Ishikawa (cell line): ENCODE measurements around the gene TM7SF2.

Experiments
- CEBPB ChIP-seq: IDR thresholded peaks from 2 replicates; pipeline ENCODE4 v1.6.1; 2012
- CREB1 ChIP-seq: IDR thresholded peaks from 2 replicates; pipeline ENCODE4 v1.6.1; 2012; ENCODE audit warnings: low read depth
- EGR1 ChIP-seq: IDR thresholded peaks from 2 replicates; pipeline ENCODE4 v1.6.1; 2012
- EP300 ChIP-seq: IDR thresholded peaks from 2 replicates; pipeline ENCODE4 v1.6.1; 2012; ENCODE audit warnings: borderline replicate concordance
- FOXM1 ChIP-seq: IDR thresholded peaks from 2 replicates; pipeline ENCODE4 v1.6.1; 2012; ENCODE audit warnings: low read depth, borderline replicate concordance
- MAX ChIP-seq: IDR thresholded peaks from 2 replicates; pipeline ENCODE4 v1.6.1; 2012
- RAD21 ChIP-seq: IDR thresholded peaks from 2 replicates; pipeline ENCODE4 v1.6.1; 2012; ENCODE audit warnings: low read depth
- REST ChIP-seq: IDR thresholded peaks from 2 replicates; pipeline ENCODE4 v1.6.1; 2012; ENCODE audit warnings: low read depth, mild to moderate bottlenecking
- TAF1 ChIP-seq: IDR thresholded peaks from 2 replicates; pipeline ENCODE4 v1.6.1; 2012; ENCODE audit warnings: low read depth, mild to moderate bottlenecking
- TCF12 ChIP-seq: IDR thresholded peaks from 2 replicates; pipeline ENCODE4 v1.6.1; 2012; ENCODE audit warnings: low read depth
- YY1 ChIP-seq: IDR thresholded peaks from 2 replicates; pipeline ENCODE4 v1.6.1; 2012; ENCODE audit warnings: low read depth
- ZBTB7A ChIP-seq: IDR thresholded peaks from 2 replicates; pipeline ENCODE4 v1.6.1; 2012; ENCODE audit warnings: low read depth

- TF ChIP-seq RAD21 (no peak), FOXM1 (no peak), CREB1 (no peak), EGR1 (no peak), EP300 (no peak), MAX (no peak), ZBTB7A (no peak), TAF1 (no peak), REST (no peak), CEBPB (no peak), YY1 (no peak), TCF12 (no peak)
Observed at GRCh38 chr11:65131417-65131776, 19.7 kb downstream of the TM7SF2 start.
